ENCODE measurements around the gene OBSL1. TPM values are rescaled to one million over a fixed set of nuclear protein-coding genes. Genes with fewer than 3 reads are reported as not detected.
A peak's percentile ranks its signal among the peaks of the same experiment; 100 is the strongest.

OBSL1 gene
- total RNA-seq, 2 donors from 2014 or later, result 150 to 157 TPM

DNA sequence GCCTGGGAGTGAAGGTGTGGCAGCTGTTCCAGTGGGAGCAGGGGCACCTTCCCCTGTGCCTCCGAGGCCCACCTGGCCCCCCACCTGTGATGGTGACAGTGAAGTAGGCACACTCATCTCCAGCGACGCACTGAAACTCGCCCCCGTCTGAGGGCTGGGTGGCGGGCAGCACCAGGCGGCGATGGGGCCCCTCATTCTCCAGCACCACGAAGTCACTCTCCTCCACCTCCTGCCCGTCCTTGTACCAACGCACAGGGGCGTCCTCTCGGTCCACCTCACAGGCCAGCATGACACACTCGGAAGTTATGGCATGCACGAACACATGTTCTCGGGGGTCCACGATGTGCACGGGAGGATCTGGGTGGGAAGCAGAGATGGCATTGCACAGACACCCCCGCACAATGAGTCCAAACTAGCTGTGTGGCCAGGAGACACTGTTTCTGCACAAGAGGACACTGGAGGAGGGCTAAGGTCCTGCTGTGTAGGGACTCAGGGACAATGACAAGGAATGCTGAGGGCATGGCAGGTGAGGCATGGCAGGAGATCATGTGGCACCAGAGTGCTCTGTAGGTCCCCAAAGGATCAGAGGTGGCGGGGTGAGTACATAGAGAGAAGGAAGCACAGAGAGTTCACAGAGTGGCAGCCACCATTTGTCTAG is 7.9 kb downstream of the OBSL1 start:
- H3K27me3 ChIP-seq, result no peaks in the 10 kb centered on the region
- no peak overlapping the region for H3K4me3 ChIP-seq
- TF ChIP-seq, protein P1, sequence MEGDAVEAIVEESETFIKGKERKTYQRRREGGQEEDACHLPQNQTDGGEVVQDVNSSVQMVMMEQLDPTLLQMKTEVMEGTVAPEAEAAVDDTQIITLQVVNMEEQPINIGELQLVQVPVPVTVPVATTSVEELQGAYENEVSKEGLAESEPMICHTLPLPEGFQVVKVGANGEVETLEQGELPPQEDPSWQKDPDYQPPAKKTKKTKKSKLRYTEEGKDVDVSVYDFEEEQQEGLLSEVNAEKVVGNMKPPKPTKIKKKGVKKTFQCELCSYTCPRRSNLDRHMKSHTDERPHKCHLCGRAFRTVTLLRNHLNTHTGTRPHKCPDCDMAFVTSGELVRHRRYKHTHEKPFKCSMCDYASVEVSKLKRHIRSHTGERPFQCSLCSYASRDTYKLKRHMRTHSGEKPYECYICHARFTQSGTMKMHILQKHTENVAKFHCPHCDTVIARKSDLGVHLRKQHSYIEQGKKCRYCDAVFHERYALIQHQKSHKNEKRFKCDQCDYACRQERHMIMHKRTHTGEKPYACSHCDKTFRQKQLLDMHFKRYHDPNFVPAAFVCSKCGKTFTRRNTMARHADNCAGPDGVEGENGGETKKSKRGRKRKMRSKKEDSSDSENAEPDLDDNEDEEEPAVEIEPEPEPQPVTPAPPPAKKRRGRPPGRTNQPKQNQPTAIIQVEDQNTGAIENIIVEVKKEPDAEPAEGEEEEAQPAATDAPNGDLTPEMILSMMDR (IDR thresholded peaks at IDR 0.05), result no peak
- peaks cover 0 to 10% of the 10 kb centered on the region in 2 donors for H3K4me1 ChIP-seq
- DNase-seq (ENCODE audit: low spot score), result no peak
- H3K27ac ChIP-seq, result no peak overlapping the region
- peaks cover 35% of the 10 kb centered on the region for H3K36me3 ChIP-seq
- H3K9me3 ChIP-seq, result no peaks in the 10 kb centered on the region

- peaks cover 0 to 10% of the 10 kb centered on the region in 2 donors for H3K4me1 ChIP-seq
- H3K27me3 ChIP-seq, result no peaks in the 10 kb centered on the region
- no peak overlapping the region for H3K27ac ChIP-seq
- TF ChIP-seq, protein P1 (IDR thresholded peaks at IDR 0.05), result no peak
- H3K9me3 ChIP-seq, result no peaks in the 10 kb centered on the region
- no peak for DNase-seq (ENCODE audit: low spot score)
- peaks cover 41% of the 10 kb centered on the region for H3K36me3 ChIP-seq
- H3K4me3 ChIP-seq, result no peak overlapping the region
Observed at GRCh38 chr2:219562049-219563020, 9.0 kb downstream of the OBSL1 start.

DNA sequence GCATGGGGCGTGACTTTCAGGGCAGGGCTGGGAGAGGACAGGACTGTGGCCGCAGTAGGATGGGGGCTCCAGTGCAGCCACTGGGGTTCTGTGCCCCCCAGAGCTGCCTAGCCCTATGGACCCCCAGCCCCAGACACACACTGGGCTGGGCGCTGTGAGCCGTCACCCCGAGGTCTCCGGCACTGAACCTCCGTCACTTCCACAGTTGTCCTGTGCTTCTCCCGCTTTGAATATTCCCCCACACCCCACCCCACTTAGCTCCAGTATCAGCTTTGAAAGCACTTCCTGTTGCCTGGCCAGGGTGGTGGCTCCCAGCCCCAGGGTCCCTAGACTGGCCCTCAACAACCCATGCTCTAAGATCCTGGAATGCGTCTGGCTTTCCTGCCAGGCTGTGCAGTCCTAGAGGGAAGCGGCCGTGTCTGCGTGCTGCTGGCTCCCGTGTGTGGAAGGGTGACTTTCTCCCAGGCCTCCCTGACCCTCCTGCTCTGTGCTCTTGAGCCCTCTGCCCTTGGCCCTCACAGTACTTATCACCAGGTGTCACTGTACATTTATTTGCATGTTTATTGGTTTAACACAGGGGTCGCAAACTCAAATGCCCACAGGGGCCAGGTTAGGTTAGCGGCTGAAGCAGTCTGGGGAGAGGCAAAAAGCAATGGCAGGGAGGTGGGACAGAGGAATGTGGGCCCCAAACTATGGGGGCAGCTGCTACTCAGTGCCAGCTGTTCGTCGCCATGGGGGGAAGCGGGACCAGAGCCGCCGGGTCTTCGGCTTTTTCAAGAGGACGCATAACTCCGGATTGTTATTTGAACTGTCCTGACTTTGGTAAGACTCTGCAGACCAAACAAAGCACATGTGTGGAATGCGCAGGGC is 9.9 kb downstream of the OBSL1 start:
- H3K9me3 ChIP-seq, result no peaks in the 10 kb centered on the region
- no peak overlapping the region for H3K4me3 ChIP-seq
- H3K27me3 ChIP-seq, result no peaks in the 10 kb centered on the region
- H3K36me3 ChIP-seq, result peaks cover 41% of the 10 kb centered on the region
- H3K4me1 ChIP-seq, result peaks cover 0 to 10% of the 10 kb centered on the region in 2 donors
- no peak overlapping the region for H3K27ac ChIP-seq
- TF ChIP-seq, protein P1 (IDR thresholded peaks at IDR 0.05), result no peak
- DNase-seq (ENCODE audit: low spot score), result no peak

DNA sequence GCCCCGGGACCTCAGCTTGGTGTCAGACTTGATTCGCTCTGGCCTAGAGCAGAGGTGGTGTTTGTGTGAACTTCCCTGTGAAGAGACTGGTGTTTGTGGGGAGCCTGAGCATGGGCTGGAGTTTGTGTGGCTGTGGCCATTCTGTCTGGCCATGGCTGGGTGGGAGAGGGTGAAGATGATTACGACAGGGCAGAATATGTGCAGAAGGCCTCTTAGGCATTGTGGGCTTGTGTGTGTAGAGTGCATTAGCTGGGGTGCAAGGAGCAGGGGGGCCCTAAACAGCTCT is 10.5 kb downstream of the OBSL1 start:
- no peaks in the 10 kb centered on the region for H3K9me3 ChIP-seq
- TF ChIP-seq, protein P1 (IDR thresholded peaks at IDR 0.05), result no peak
- no peak for DNase-seq (ENCODE audit: low spot score)
- peak overlapping the region in 1 of 2 donors; percentile 6 for H3K27ac ChIP-seq
- peaks cover 43% of the 10 kb centered on the region for H3K36me3 ChIP-seq
- no peaks in the 10 kb centered on the region for H3K27me3 ChIP-seq
- H3K4me3 ChIP-seq, result no peak overlapping the region
- peaks cover 0 to 10% of the 10 kb centered on the region in 2 donors for H3K4me1 ChIP-seq

- Histone ChIP-seq H3K4me3 (no peak overlapping the region), H3K27me3 (no peaks in the 10 kb centered on the region), H3K4me1 (peaks cover 0 to 10% of the 10 kb centered on the region in 2 donors), H3K9me3 (no peaks in the 10 kb centered on the region), H3K36me3 (peaks cover 49% of the 10 kb centered on the region), H3K27ac (peak overlapping the region; percentile 6 to 7)
- TF ChIP-seq, protein P1 (IDR thresholded peaks at IDR 0.05), result peak; percentile 85 to 86
- DNase-seq (ENCODE audit: low spot score), result no peak
Observed at GRCh38 chr2:219560037-219560892, 11.1 kb downstream of the OBSL1 start.
